Left renal cortex interstitium (tissue), 4 donors: ENCODE results near the gene NTF4. TPM values are rescaled to one million over a fixed set of nuclear protein-coding genes. Genes with fewer than 3 reads are reported as not detected.
"Not testable (repeated sequence)": the region's sequence is repeated elsewhere in the genome, so short reads cannot be mapped to it uniquely, and the experiment has no call there.

Experiments used
- DNase-seq, 4 donors: peaks; one replicate each; pipeline ENCODE4 v3.0.0-alpha.2; 2013; ENCODE audit warnings: low read depth in 4 of 4, low spot score in 2 of 4, missing footprints in 1 of 4
- polyA plus RNA-seq, 4 donors: library from polyadenylated mRNA; unstranded; fragments of 120-200 nt; gene quantifications; one replicate each; pipeline ENCODE4 v1.2.1, GENCODE V29; 2013; ENCODE audit not compliant: insufficient read length in 4 of 4

The NTF4 gene
- polyA plus RNA-seq, 4 donors, result 3.9 to 4.5 (median 4.5) TPM

DNA sequence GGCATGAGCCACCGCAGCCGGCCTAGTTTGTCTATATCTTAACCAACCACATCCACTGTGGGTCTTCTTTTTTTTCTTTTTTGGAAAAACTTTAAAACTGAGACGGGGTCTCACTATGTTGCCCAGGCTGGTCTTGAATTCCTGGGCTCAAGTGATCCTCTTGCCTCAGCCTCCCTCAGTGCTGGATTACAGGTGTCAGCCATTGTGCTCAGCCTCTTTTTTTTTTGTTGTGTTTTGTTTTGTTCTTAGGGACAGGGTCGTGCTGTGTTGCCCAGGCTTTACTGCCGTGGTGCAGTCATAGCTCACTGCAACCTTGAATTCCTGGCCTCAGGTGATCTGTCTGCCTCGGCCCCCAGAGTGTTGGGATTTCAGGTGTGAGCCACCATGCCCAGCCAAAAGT, 28.1 kb upstream of the NTF4 start:
- DNase-seq, result no peak

- no peak for DNase-seq
These were observed 26.9 kb upstream of the NTF4 start for GRCh38 chr19:49091391-49092038.

DNA sequence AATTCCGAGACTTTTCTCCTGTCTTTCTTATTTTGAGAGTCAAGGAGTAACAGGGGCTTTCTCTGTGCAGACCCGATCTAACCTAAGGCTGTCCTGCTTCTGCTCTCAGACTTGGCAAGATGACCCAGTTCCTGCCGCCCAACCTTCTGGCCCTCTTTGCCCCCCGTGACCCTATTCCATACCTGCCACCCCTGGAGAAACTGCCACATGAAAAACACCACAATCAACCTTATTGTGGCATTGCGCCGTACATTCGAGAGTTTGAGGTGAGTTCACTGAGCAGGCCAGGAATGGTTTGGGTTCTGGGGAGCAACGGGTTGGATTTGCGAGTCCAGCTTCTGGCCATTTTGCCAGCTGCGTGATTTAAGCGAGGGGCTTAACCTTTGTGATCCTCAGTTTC, 21.7 kb upstream of the NTF4 start:
- no peak for DNase-seq

- no peak for DNase-seq
These were observed 21.2 kb upstream of the NTF4 start for GRCh38 chr19:49085868-49086232.

GRCh38 chr19:49085020-49085867, 20.6 kb upstream of the NTF4 start, which contains the start of gene SNRNP70:
Gene SNRNP70, plus strand, starts transcription at chr19:49085451. Its CDS starts 964 bp downstream, at chr19:49086415.
- DNase-seq, result peak; percentile 93 to 100 (median 98)

DNA sequence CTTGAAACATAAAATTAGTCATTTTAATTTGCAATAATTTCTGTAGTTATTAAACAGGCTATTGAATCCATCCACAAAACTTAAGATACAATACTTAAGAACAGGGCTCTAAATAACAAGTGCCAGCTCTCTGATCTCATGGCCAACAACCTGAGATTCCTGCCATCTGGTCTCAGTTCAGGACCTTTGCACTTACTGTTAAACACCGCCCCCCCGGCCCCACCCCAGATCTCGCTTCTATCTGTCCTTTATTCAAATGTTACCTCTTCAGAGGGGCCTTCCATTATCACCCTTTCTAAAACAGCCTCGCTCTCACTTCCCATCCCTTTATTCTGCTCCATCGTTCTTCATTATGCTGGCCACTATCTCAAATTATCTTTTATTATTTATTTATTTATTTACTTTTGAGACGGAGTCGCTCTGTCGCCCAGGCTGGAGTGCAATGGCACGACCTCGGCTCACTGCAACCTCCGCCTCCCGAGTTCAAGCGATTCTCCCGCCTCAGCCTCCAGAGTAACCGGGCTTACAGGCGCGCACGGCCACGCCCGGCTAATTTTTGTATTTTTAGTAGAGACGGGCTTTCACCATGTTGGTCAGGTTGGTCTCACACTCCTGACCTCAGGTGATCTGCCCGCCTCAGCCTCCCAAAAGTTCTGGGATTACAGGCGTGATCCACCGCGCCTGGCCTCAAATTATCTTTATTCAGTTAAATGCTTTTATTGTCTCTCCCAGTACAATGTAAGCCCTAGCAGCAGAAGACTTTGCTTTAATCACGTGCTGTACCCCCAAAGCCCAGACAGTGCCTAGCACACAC, 19.8 kb upstream of the NTF4 start:
- DNase-seq, result no peak

DNA sequence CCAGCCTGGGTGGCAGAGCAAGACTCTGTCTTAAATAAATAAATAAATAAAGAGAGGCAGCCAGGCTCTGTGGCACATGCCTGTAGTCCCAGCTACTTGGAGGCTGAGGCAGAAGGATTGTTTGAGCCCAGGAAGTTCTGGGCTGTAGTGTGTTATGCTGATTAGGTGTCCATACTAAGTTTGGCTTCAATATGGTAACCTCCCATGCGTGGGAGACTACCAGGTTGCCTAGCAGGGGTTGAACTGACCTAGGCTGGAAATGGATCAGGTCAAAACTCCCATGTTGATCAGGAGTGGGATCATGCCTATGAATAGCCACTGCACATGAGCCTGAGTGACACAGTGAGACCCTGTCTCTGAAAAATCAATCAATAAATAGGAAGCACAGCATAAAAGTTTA, 16.7 kb upstream of the NTF4 start:
- no peak for DNase-seq

GRCh38 chr19:49080392-49080791, 15.8 kb upstream of the NTF4 start:
- DNase-seq, result no peak

DNA sequence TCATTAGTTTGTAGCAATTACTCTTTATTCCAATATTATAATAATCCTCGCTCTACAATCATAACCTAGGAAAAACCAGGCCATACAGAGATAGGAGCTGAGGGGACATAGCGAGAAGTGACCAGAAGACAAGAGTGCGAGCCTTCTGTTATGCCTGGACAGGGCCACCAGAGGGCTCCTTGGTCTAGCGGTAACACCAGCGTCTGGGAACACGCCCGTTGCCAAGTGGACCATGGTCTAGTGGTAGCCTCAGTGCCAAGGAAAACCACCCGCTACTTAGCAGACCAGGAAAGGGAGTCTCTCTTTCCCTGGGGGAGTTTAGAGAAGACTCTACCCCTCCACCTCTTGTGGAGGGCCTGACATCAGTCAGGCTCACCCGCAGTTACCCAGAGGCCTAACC, 10.3 kb upstream of the NTF4 start:
- DNase-seq, result not testable (repeated sequence)

- no peak for DNase-seq
These were observed 9.1 kb upstream of the NTF4 start for GRCh38 chr19:49073514-49074378.

- DNase-seq, result no peak
These were observed 7.4 kb upstream of the NTF4 start for GRCh38 chr19:49071860-49072547.

GRCh38 chr19:49070416-49070815, 5.8 kb upstream of the NTF4 start:
- no peak for DNase-seq

DNA sequence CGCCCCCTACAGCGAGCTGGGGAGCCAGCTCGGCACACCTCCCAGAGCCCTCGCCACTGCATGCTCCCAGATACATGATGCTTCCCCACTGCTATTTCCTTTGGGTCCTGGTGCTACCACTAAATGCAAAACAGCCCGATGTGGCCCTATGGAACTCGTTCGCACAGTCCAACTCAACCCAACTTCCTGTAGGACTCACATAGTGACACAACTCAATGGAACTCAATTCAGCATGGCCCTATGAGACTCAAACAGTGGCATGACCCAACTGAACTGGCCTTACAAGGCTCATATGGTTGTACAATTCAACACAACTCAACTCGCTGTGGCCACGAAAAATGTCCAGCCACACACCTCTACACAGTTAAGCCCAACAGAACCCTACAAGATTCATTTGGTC, 4.4 kb upstream of the NTF4 start:
- DNase-seq, result no peak

- DNase-seq, result no peak
These were observed 2.9 kb upstream of the NTF4 start for GRCh38 chr19:49067554-49067953.

DNA sequence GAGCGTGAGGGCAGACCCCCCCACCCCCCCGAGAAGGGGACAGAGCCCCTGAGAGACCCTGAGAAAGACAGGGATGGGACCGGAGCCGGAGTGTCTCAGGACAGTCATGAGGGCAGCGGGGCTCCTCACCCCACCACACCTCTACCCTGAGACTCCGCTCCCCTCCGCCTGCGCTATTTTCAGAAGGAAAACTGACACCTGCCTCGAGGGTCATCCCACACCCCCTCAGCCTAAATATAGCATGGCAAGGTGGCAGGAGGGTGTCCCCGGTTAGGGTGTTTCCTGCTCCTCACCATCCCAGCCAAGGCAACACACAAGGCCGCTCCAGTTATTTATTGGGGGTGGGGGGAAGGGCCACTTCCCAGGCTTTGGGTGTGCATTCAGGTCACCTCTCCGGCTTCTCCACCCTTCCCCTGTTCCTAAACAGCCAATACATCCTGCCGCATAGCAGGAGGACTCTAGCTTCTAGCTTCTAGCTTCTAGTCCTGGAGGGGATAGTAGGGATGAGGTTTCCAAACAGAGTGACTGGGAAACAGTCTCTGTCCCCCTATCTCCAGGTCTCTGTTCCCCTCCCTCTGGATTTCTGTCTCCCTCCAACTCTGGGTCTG, 1.4 kb upstream of the NTF4 start:
- DNase-seq, result no peak

GRCh38 chr19:49064029-49064629, 489 bp downstream of the NTF4 start:
- no peak for DNase-seq

GRCh38 chr19:49061445-49061844, 3.2 kb downstream of the NTF4 start:
- no peak for DNase-seq

DNA sequence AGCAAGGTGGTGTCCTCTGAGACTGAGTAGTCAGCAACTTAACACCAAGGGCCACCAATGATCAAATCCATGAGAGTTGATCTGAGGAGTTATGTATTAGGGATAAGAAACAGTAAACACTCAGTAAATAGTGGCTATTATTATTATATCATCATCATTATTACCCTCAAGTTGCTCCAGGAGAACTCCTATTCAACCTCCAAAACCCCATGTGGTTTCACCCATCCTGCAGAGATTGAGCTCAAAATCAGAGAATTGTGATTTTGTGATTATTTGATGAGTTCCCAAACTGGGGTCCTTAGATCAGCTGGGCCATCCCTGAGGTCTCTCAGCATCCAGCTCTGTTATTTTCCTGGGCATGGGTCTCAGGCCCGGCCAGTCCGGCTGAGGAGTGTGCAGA, 3.6 kb downstream of the NTF4 start:
- DNase-seq, result no peak

DNA sequence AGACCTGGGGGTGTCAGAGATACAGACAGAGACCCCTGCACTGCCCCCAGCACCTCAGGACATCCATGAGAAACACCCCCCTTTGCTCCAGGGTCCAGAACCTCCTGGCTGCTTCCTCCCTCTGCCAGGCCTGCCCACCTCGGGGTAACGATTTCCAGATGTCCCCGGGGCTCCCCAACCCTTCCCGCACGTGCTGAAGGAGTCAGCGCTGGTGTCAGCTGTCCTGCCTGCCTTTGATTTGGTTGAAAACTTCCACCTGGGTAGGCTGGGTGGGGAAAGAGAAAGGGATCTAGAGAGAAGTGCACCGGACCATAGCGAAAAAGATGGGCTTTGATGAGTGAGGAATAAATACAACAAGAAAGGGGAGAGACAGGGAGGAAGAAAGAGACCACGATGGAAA, 5.6 kb downstream of the NTF4 start:
- DNase-seq, result no peak
